H1 (cell line): ENCODE data around the gene HCAR2. TPM values are rescaled to one million over a fixed set of nuclear protein-coding genes. Genes with fewer than 3 reads are reported as not detected.

ENCODE experiments used
- CTCF ChIA-PET: fragments of 300-600 bp; sonication (Branson Sonifier 250); formaldehyde crosslinking; loops from one replicate; lab custom pipeline; 2021; ENCODE audit not compliant: partially characterized antibody; lab: Charles Lee
- POLR2A ChIA-PET: fragments of 300-600 bp; sonication (Branson Sonifier 250); formaldehyde crosslinking; loops from one replicate; lab custom pipeline; 2021; ENCODE audit warnings: inconsistent platforms; ENCODE audit not compliant: partially characterized antibody; lab: Charles Lee
- DNase-seq, 2 experiments: peaks; one replicate each; pipeline versions ENCODE4 v3.0.0 to v3.0.0-alpha.2; 2010 to 2022; ENCODE audit warnings: low spot score in 2 of 2, low read depth in 1 of 2, mixed read lengths in 1 of 2
- FAIRE-seq: peaks from 2 replicates; lab custom pipeline; 2011; peaks lifted over from hg19 to GRCh38; lab: Jason Lieb, UNC
- H2AFZ ChIP-seq: 2 replicates; pipeline ENCODE4 v1.8.1; 2012; ENCODE audit warnings: low read length, inconsistent platforms
- H2AK5ac ChIP-seq: 2 replicates; pipeline ENCODE4 v1.6.1; 2013; ENCODE audit warnings: low read depth, low read length
- H2BK120ac ChIP-seq: replicated peaks from 2 replicates; pipeline ENCODE3; 2013; ENCODE audit warnings: low read depth, low read length, inconsistent platforms
- H2BK12ac ChIP-seq: 2 replicates; pipeline ENCODE4 v1.6.1; 2013; ENCODE audit warnings: low read depth, low read length
- H2BK15ac ChIP-seq: 2 replicates; pipeline ENCODE4 v1.6.1; 2013; ENCODE audit warnings: low read length
- H2BK20ac ChIP-seq: 2 replicates; pipeline ENCODE4 v1.6.1; 2013; ENCODE audit warnings: low read length
- H2BK5ac ChIP-seq: 2 replicates; pipeline ENCODE4 v1.6.1; 2013; ENCODE audit warnings: low read depth, low read length
- H3K14ac ChIP-seq: 2 replicates; pipeline ENCODE4 v1.6.1; 2013; ENCODE audit warnings: inconsistent platforms; ENCODE audit not compliant: insufficient read length
- H3K18ac ChIP-seq: 2 replicates; pipeline ENCODE4 v1.6.1; 2013; ENCODE audit warnings: low read length; ENCODE audit errors: extremely low read depth
- H3K23ac ChIP-seq: 2 replicates; pipeline ENCODE4 v1.6.1; 2013; ENCODE audit warnings: inconsistent platforms; ENCODE audit not compliant: insufficient read length
- H3K23me2 ChIP-seq: 2 replicates; pipeline ENCODE4 v1.6.1; 2013; ENCODE audit warnings: low read depth, low read length
- H3K27ac ChIP-seq: 2 replicates; pipeline ENCODE4 v1.6.1; 2011; ENCODE audit warnings: low read depth, low read length, inconsistent platforms
- H3K27me3 ChIP-seq, 4 experiments: replicated peaks in 1 of 4; 1 replicate in 1 of 4; 2 replicates in 3 of 4; pipeline versions ENCODE4 v1.6.1 to v1.8.1; 2011 to 2013; ENCODE audit warnings: low read length in 3 of 4, mild to moderate bottlenecking in 3 of 4, inconsistent platforms in 2 of 4, mixed read lengths in 2 of 4, moderate library complexity in 1 of 4; ENCODE audit not compliant: control insufficient read depth in 3 of 4, insufficient read depth in 3 of 4; ENCODE audit errors: extremely low read depth in 1 of 4
- H3K36me3 ChIP-seq, 4 experiments: 2 replicates each; pipeline versions ENCODE4 v1.6.1 to v1.8.1; 2011 to 2013; ENCODE audit warnings: mild to moderate bottlenecking in 4 of 4, low read length in 3 of 4, moderate library complexity in 2 of 4, control low read depth in 1 of 4, inconsistent platforms in 1 of 4; ENCODE audit not compliant: insufficient read depth in 4 of 4, control insufficient read depth in 2 of 4
- H3K4ac ChIP-seq: replicated peaks from 2 replicates; pipeline ENCODE3; 2013; ENCODE audit warnings: low read length, low read depth, mixed read lengths, inconsistent platforms; ENCODE audit not compliant: insufficient read length
- H3K4me1 ChIP-seq, 4 experiments: replicated peaks in 1 of 4; 1 replicate in 1 of 4; 2 replicates in 3 of 4; pipeline versions ENCODE4 v1.6.1 to v1.8.1; 2011 to 2013; ENCODE audit warnings: low read length in 3 of 4, inconsistent platforms in 2 of 4, mixed read lengths in 1 of 4; ENCODE audit not compliant: insufficient read depth in 4 of 4, control insufficient read depth in 3 of 4
- H3K4me2 ChIP-seq, 2 experiments: 2 replicates each; pipeline versions ENCODE4 v1.6.1 to v1.8.1; 2011 to 2013; ENCODE audit warnings: low read depth in 2 of 2, low read length in 2 of 2, control low read depth in 1 of 2, inconsistent platforms in 1 of 2, mild to moderate bottlenecking in 1 of 2; ENCODE audit not compliant: insufficient read depth in 1 of 2
- H3K4me3 ChIP-seq, 4 experiments: fragments of 200-600, 300-600 bp in 1 of 4; sonication (generic), shearing (Covaris generic), sonication (Bioruptor Twin) in 1 of 4; 2 replicates each; pipeline versions ENCODE4 v1.5.1 to v1.8.1; 2011 to 2016; ENCODE audit warnings: low read length in 4 of 4, low read depth in 3 of 4, control low read depth in 2 of 4, inconsistent platforms in 2 of 4, mild to moderate bottlenecking in 2 of 4, mixed read lengths in 1 of 4, moderate library complexity in 1 of 4; ENCODE audit not compliant: insufficient read depth in 2 of 4; ENCODE audit errors: extremely low read depth in 1 of 4
- H3K56ac ChIP-seq: replicated peaks from 2 replicates; pipeline ENCODE3; 2013; ENCODE audit warnings: low read depth, mild to moderate bottlenecking, mixed read lengths, low read length, inconsistent platforms; ENCODE audit not compliant: insufficient read length
- H3K79me1 ChIP-seq: 2 replicates; pipeline ENCODE4 v1.6.1; 2013; ENCODE audit warnings: low read depth, low read length, control low read depth
- H3K79me2 ChIP-seq, 2 experiments: 2 replicates each; pipeline versions ENCODE4 v1.6.1 to v1.8.1; 2012 to 2013; ENCODE audit warnings: low read length in 2 of 2, mild to moderate bottlenecking in 2 of 2, inconsistent platforms in 1 of 2; ENCODE audit not compliant: insufficient read depth in 2 of 2, control insufficient read depth in 1 of 2
- H3K9ac ChIP-seq, 4 experiments: replicated peaks in 1 of 4; 1 replicate in 1 of 4; 2 replicates in 3 of 4; pipeline versions ENCODE4 v1.6.1 to v1.8.1; 2011 to 2013; ENCODE audit warnings: low read depth in 3 of 4, low read length in 3 of 4, control low read depth in 2 of 4, mild to moderate bottlenecking in 2 of 4, moderate library complexity in 2 of 4, inconsistent platforms in 1 of 4; ENCODE audit errors: extremely low read depth in 1 of 4
- H3K9me3 ChIP-seq, 2 experiments: 2 replicates each; pipeline versions ENCODE4 v1.6.1 to v1.8.1; 2012 to 2013; ENCODE audit warnings: mild to moderate bottlenecking in 2 of 2, moderate library complexity in 2 of 2, control low read depth in 1 of 2, inconsistent platforms in 1 of 2, low read depth in 1 of 2, low read length in 1 of 2, mixed read lengths in 1 of 2; ENCODE audit not compliant: insufficient read depth in 2 of 2
- H4K20me1 ChIP-seq, 2 experiments: replicated peaks in 1 of 2; 2 replicates each; pipeline versions ENCODE3 to v1.8.1; 2011 to 2013; ENCODE audit warnings: inconsistent platforms in 2 of 2, low read length in 2 of 2, mild to moderate bottlenecking in 1 of 2; ENCODE audit not compliant: insufficient read depth in 2 of 2, control insufficient read depth in 1 of 2
- H4K5ac ChIP-seq: 2 replicates; pipeline ENCODE4 v1.6.1; 2013; ENCODE audit warnings: low read length, low read depth, mixed read lengths, inconsistent platforms; ENCODE audit not compliant: insufficient read length
- H4K8ac ChIP-seq: 2 replicates; pipeline ENCODE4 v1.8.0; 2013; ENCODE audit warnings: mild to moderate bottlenecking, moderate library complexity, low read length, inconsistent platforms; ENCODE audit not compliant: insufficient read depth; ENCODE audit errors: extremely low read depth
- H4K91ac ChIP-seq: replicated peaks from 2 replicates; pipeline ENCODE3; 2013; ENCODE audit warnings: low read length, mixed read lengths, inconsistent platforms; ENCODE audit not compliant: insufficient read length
- KDM1A ChIP-seq: fragments of 200-600, 300-600 bp; sonication (generic); IDR thresholded peaks from 2 replicates; pipeline ENCODE4 v1.7.1; 2016; ENCODE audit warnings: mild to moderate bottlenecking, low read length, borderline replicate concordance
- POU5F1 ChIP-seq: IDR thresholded peaks from 2 replicates; pipeline ENCODE4 v1.6.1; 2011; ENCODE audit warnings: low read depth, mild to moderate bottlenecking, low read length, moderate library complexity
- RXRA ChIP-seq: IDR thresholded peaks from 2 replicates; pipeline ENCODE4 v1.6.1; 2011; ENCODE audit warnings: low read depth, mild to moderate bottlenecking, low read length, moderate library complexity; ENCODE audit not compliant: insufficient read depth
- SP4 ChIP-seq: IDR thresholded peaks from 2 replicates; pipeline ENCODE4 v1.6.1; 2012; ENCODE audit warnings: low read length, inconsistent platforms
- ZNF274 ChIP-seq: IDR thresholded peaks from 2 replicates; pipeline ENCODE4 v1.7.0; 2012; ENCODE audit warnings: low read length, borderline replicate concordance; ENCODE audit errors: extremely low read depth
- WGBS, 2 experiments: shearing (Covaris generic) in 1 of 2; methylation state at CpG; one replicate each; pipeline versions ENCODE4 v1.1.6 to v1.1.7; 2013 to 2015; ENCODE audit warnings: low lambda C conversion rate in 2 of 2, mixed read lengths in 2 of 2, inconsistent platforms in 1 of 2, low coverage in 1 of 2, missing lambda C conversion rate in 1 of 2; ENCODE audit not compliant: insufficient replicate concordance in 2 of 2, insufficient coverage in 1 of 2, insufficient read length in 1 of 2; ENCODE audit errors: extremely low coverage in 1 of 2, missing lambda C conversion rate in 1 of 2; 5-methylcytosine and 5-hydroxymethylcytosine counted together
- polyA plus RNA-seq, 7 experiments: library from polyadenylated mRNA; depleted of rRNA in 3 of 7; stranded (reverse) in 5 of 7; unstranded in 2 of 7; fragments of >200 nt in 5 of 7; fragments of 200-250 nt in 2 of 7; gene quantifications; 1 replicate in 5 of 7; 2 replicates in 1 of 7; 4 replicates in 1 of 7; pipeline versions ENCODE4 v1.2.1 to v1.2.3, GENCODE V29; 2011 to 2013; ENCODE audit warnings: missing spikeins in 2 of 7, mixed read lengths in 2 of 7
- total RNA-seq: library from RNA; stranded (reverse); fragmentation: NEBNext Ultra II Directional; extraction: Animal tissue kit (Norgen Biotek cat#: 25700); gene quantifications from 2 replicates; pipeline ENCODE4 v1.2.1, GENCODE V29; 2021

HCAR2 gene
- total and polyA plus RNA-seq, 2 of the 8 experiments (the other 6 are each of a cell fraction or from before 2014, with no cell fraction given) = not detected

DNA sequence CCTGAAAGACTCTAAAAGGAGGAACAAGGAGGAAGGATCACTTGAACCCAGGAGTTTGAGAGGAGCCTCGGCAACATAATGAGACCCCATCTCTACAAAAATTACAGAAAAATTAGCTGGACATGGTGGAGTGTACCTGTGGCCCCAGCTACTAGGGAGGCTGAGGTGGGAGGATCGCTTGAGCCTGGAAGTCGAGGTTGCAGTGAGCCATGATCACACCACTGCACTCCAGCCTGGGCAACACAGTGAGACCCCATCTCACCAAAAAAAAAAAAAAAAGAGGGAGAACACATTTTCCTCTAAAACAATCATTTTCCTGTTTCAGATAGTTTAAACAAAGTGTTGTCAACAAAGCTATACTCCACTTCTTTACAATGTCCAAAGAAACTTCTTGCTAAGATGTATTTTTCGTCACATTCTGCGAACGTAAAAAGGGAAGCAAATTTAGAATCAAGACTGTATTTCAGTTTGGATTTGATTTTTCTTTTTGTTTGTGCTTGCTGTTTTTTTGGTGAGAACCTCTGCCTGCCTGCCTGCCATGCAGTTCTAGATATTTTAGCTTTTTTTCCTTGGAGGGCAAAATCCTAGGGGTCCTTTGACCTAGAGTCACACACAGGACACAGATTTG lies 22.4 kb upstream of the HCAR2 start:
- H4K8ac ChIP-seq = no peak overlapping the region
- DNase-seq = no peak
- CTCF ChIA-PET = interaction anchor here (0.6 to 1.1 kb wide), 3 partner anchors 43 to 101 kb away, joined by 3 to 4 read pairs (median 3); no protein-coding TSS in a partner anchor
- WGBS, 2 experiments = 84% methylated on average over 6 of the region's 6 CpGs; no CpG with 5 or more reads in 1 of the 2 experiments
- TF ChIP-seq KDM1A (peak; percentile 40; the same call in 1 of the 2 replicates), POU5F1 (no peak), RXRA (no peak), SP4 (no peak), ZNF274 (no peak)
- H3K27ac ChIP-seq = no peak overlapping the region; the same call in 1 of the 2 replicates
- no peak overlapping the region for H2AFZ ChIP-seq
- H4K20me1 ChIP-seq = no peaks in the 10 kb centered on the region
- no peak for FAIRE-seq
- H2BK12ac ChIP-seq = no peak overlapping the region; the same call in 1 of the 2 replicates
- no peak overlapping the region for H4K5ac ChIP-seq
- H2BK15ac ChIP-seq = no peak overlapping the region
- no peak overlapping the region for H2AK5ac ChIP-seq
- H3K23ac ChIP-seq = no peak overlapping the region
- no peaks in the 10 kb centered on the region for H3K36me3 ChIP-seq
- H2BK120ac ChIP-seq = no peak overlapping the region
- H3K18ac ChIP-seq = no peak overlapping the region; the same call in 1 of the 2 replicates
- no peak overlapping the region for H3K4ac ChIP-seq
- H3K23me2 ChIP-seq = no peaks in the 10 kb centered on the region; the same call in 1 of the 2 replicates
- H3K56ac ChIP-seq = no peak overlapping the region
- 0 out of 4 replicates have a peak overlapping the region, but pooled peaks of 1 of the 2 experiments have one; percentile 5 for H3K4me2 ChIP-seq
- H3K4me3 ChIP-seq = no peak overlapping the region
- no peak overlapping the region for H2BK5ac ChIP-seq
- H3K9ac ChIP-seq = no peak overlapping the region
- H3K79me1 ChIP-seq = no peaks in the 10 kb centered on the region
- no peaks in the 10 kb centered on the region; a peak in 1 of 7 replicates for H3K4me1 ChIP-seq
- no peak overlapping the region for H3K14ac ChIP-seq
- no peak overlapping the region for H2BK20ac ChIP-seq
- H4K91ac ChIP-seq = no peak overlapping the region
- H3K27me3 ChIP-seq = no peaks in the 10 kb centered on the region; a peak in 1 of 7 replicates
- no peaks in the 10 kb centered on the region for H3K9me3 ChIP-seq
- H3K79me2 ChIP-seq = no peaks in the 10 kb centered on the region
- POLR2A ChIA-PET = interaction anchor here (0.6 to 1.2 kb wide), 3 partner anchors 23 to 168 kb away, joined by 3 read pairs; no protein-coding TSS in a partner anchor
